ENCODE results near the gene ZNF326.
A peak's percentile ranks its signal among the peaks of the same experiment; 100 is the strongest.
"Not testable (repeated sequence)": the region's sequence is repeated elsewhere in the genome, so short reads cannot be mapped to it uniquely, and the experiment has no call there.

ZNF326 gene

GRCh38 chr1:89965193-89965768 is 29.6 kb upstream of the ZNF326 start:
- no peak for DNase-seq (ENCODE audit: low spot score)

GRCh38 chr1:89966656-89967055 is 28.3 kb upstream of the ZNF326 start:
- DNase-seq (ENCODE audit: low spot score): no peak

- no peak for DNase-seq (ENCODE audit: low spot score)
Measured at GRCh38 chr1:89971600-89971999, 23.3 kb upstream of the ZNF326 start.

- DNase-seq (ENCODE audit: low spot score): no peak
Measured at GRCh38 chr1:89972024-89972423, 22.9 kb upstream of the ZNF326 start.

GRCh38 chr1:89973471-89974127 is 21.3 kb upstream of the ZNF326 start:
- DNase-seq (ENCODE audit: low spot score): no peak

GRCh38 chr1:89974256-89974655 is 20.7 kb upstream of the ZNF326 start:
- no peak for DNase-seq (ENCODE audit: low spot score)

- DNase-seq (ENCODE audit: low spot score): no peak
Measured at GRCh38 chr1:89974696-89975470, 20.0 kb upstream of the ZNF326 start.

- no peak for DNase-seq (ENCODE audit: low spot score)
Measured at GRCh38 chr1:89975540-89976125, 19.3 kb upstream of the ZNF326 start.

GRCh38 chr1:89978755-89979154 is 16.2 kb upstream of the ZNF326 start:
- DNase-seq (ENCODE audit: low spot score): no peak

GRCh38 chr1:89980605-89981004 is 14.3 kb upstream of the ZNF326 start:
- DNase-seq (ENCODE audit: low spot score): no peak

- DNase-seq (ENCODE audit: low spot score): not testable (repeated sequence)
Measured at GRCh38 chr1:89982846-89983245, 12.1 kb upstream of the ZNF326 start.

GRCh38 chr1:89984564-89985116 is 10.3 kb upstream of the ZNF326 start:
- not testable (repeated sequence) for DNase-seq (ENCODE audit: low spot score)

GRCh38 chr1:89986020-89986419 is 8.9 kb upstream of the ZNF326 start:
- no peak for DNase-seq (ENCODE audit: low spot score)

GRCh38 chr1:89987159-89987819 is 7.6 kb upstream of the ZNF326 start:
- DNase-seq (ENCODE audit: low spot score): peak; percentile 75

GRCh38 chr1:89989099-89989498 is 5.8 kb upstream of the ZNF326 start:
- DNase-seq (ENCODE audit: low spot score): no peak

GRCh38 chr1:89989799-89990198 is 5.1 kb upstream of the ZNF326 start:
- DNase-seq (ENCODE audit: low spot score): no peak

GRCh38 chr1:89990976-89991831 is 3.7 kb upstream of the ZNF326 start:
- no peak for DNase-seq (ENCODE audit: low spot score)

GRCh38 chr1:89993541-89993940 is 1.4 kb upstream of the ZNF326 start:
- DNase-seq (ENCODE audit: low spot score): no peak

GRCh38 chr1:89994231-89994804 is 592 bp upstream of the ZNF326 start:
- no peak for DNase-seq (ENCODE audit: low spot score)

GRCh38 chr1:89995598-89996449 is 914 bp downstream of the ZNF326 start:
- DNase-seq (ENCODE audit: low spot score): no peak
